Suppressor macrophage treated with lipopolysaccharide for 1 hour (primary cell): Measurements from ENCODE around the gene CADM2.
A peak's percentile ranks its signal among the peaks of the same experiment; 100 is the strongest.
"Not testable (repeated sequence)": the region's sequence is repeated elsewhere in the genome, so short reads cannot be mapped to it uniquely, and the experiment has no call there.

Source experiments
- DNase-seq, 3 donors: peaks; one replicate each; pipeline ENCODE4 v3.0.0-alpha.2; 2020 to 2022

Gene CADM2

GRCh38 chr3:84958495-84959469 lies at the start of gene CADM2:
Gene CADM2, plus strand, starts transcription at chr3:84958989.
- peak; percentile 74 to 93 (median 86) for DNase-seq

- not testable (repeated sequence) for DNase-seq
Observed at GRCh38 chr3:84918592-84918991, 40.2 kb upstream of the CADM2 start.

DNA sequence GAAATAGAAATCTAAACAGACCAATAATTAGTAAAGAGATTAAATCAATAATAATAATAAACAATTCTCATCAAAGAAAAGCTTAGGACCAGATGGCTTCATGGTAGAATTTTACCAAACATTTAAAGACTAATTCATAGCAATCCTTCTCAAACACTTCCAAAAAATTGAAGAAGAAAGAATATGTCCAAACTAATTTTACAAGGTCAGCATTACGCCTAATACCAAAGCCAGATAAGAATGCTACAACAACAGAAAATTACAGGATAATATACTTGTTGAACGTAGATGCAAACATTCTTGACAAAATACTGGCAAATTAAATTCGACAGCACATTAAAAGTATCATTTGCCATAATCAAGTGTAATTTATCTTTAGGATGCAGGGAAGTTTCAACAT lies 36.1 kb upstream of the CADM2 start:
- no peak for DNase-seq

DNA sequence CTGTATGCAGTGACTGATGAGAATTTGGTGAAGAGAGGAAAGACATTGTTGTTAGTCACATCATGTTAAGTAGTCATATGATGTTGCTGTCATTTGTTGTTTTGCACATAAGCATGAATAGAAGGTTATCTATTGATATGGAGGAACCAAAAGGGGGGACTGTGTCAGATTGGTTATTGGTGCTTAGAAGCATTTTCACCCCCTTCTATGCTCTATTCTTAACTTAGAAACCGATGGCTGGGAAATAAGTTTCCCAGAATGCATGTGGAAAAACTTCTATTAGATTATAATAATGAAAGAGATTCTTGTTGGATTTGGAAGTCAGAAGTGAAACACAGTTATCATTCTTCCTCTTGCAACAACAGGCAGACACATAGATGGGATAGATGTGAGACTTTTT lies 33.2 kb upstream of the CADM2 start:
- no peak for DNase-seq

DNA sequence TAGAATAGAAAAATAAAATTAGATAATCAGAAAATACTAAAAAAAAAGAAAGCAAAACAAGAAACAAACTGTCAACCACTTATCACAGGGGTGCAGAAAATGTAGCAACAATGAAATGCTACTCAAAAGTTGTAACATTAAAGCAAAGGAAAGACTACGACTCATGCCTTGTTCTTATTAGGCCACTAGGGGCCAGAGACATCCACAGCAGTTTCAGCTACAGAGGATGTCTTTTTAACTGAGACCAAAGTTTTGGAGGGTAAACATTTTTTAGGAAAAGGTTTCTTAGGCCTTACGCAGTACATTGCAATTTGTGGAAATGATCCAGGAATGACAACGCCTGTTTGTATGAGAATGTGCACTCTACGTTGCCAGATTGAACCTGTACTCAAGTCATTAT lies 15.4 kb upstream of the CADM2 start:
- no peak for DNase-seq

- DNase-seq, result no peak
Observed at GRCh38 chr3:84946240-84946639, 12.5 kb upstream of the CADM2 start.

DNA sequence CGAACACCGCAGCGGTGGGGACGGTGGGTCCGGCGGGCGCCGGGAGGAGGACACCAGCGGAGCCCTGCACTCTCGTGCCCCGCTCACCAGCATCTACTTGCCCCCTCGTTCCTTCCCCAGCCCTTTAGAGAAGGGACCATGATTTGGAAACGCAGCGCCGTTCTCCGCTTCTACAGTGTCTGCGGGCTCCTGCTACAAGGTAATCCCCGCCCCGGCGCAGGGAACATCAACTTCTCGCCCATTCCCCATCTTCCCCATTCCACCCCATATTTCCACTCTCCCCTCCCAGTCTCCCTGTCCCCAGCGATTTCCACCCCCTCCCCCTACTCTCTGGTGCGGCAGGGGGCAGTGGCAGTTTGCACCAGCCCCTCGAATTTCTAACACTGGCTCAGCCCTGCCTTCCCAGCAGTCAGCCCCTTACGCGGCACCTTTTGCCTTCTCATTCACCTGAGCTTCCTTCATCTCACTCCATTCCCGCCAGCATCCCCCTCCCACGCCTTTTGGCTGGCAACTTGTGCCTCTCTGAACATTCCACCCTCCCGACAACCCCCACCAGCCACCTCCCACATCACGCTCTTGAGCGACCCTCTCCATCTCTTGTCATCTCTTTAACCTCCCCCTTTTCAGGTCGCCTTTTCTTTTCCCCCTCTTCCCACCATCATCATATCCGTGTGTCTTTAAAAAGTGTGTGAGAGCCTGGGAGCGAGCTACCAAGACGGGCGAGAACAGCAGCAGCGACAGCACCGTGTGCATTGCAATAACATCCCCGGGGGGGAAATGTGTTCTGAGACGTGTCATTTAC lies 882 bp downstream of the CADM2 start:
- DNase-seq, result no peak

DNA sequence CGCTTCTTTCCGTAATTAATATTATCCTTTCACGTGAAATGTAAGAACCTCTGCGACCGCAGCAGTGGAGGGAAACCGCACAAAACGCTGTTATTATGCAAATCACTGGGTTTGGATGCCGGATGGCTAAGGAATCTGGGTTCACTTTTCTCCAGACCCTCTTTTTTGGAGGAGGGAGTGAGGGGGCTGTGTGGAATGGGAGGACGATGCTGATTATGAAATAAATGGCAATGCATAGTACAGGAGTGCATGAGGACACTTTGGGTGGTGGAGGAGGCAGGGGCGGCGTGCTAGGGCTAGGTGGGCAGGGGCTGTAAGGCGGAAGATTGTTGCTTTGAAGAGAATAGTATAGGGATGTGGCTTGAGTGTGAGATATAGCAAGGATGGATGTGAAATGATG lies 1.8 kb downstream of the CADM2 start:
- DNase-seq, result no peak

DNA sequence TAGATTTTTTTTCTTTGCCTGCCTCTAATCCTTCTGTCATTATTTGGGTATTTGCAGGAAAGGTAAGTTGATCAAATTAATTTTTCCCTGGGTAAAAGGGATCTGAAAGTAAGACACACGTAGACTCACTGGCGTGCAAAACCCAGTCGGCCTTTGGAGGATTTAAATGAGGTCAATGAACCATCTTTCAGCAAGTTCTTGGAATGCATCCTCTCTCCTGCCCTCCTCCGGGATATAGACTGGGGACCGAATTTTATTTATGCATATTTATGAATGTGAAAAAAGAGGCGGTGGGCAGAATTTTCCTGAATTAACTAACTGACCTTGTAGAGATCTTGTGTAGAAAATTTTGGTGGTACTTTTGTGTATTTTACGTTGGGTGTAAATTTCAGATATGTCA lies 2.2 kb downstream of the CADM2 start:
- no peak for DNase-seq

GRCh38 chr3:84961521-84962255 lies 2.9 kb downstream of the CADM2 start:
- no peak for DNase-seq

GRCh38 chr3:84962415-84962814 lies 3.6 kb downstream of the CADM2 start:
- no peak for DNase-seq

GRCh38 chr3:84963137-84963536 lies 4.3 kb downstream of the CADM2 start:
- DNase-seq, result no peak

DNA sequence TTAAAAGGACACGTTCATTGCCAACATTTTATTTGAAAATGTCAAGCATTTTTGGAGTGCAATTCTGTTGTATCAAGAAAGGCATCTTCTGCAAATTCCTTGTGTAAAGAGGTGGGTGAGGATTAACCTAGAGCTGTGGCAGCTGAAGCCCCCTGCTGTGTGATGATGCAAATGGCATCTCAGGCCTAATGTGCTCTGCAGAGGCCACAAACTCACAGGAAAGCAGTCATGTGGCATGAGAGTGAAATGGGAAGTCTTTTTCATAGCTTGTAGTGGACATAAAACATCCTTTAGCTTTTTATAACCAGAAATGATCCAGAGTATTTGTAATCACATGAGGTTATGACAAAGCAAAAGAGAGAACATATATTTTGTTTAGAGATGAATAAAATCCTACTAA lies 6.4 kb downstream of the CADM2 start:
- no peak for DNase-seq

- DNase-seq, result no peak
Observed at GRCh38 chr3:84967767-84968581, 9.2 kb downstream of the CADM2 start.

DNA sequence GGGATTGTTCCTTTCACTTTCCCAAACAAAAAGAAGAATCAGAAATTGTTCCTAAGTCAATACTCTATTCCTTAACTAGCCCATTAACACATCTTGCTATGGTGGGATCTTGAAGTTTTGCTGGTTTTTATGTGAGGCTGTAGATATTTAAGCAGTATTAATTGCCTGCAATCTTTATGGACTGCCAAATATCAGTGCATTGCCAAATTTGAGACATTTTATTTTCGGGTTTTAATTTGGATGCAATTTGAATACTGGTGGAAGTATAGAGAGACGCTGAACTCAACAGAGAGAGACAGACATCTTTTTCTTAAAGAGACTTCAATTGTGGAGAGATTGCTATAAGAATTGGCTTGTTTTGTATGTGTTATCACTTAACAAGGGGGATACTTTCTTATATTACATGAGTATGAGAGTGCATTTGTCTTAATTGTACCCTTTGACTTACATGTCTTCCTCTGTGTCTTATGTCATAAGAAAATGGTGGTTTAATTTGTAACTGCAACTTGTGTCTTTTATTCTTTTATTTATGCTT lies 10.0 kb downstream of the CADM2 start:
- no peak for DNase-seq

DNA sequence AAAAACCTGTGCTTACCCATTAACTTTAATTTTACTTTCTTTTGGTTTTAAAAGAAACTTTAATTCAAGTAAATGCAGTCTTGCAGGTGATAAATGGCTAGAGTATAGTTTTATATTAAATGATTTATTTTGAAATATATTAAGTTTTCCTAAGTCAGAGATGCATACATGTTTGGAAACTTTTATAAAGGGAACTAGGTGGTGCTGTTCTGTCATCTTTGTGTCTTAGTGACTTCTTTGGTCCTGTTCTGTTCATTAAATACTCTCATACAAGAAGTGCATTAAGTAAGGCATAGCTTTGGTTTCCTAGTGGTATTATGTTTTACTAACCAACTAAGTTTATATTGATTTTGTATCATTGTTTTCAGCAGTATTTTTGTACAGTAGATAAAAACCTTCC lies 15.6 kb downstream of the CADM2 start:
- DNase-seq, result no peak

GRCh38 chr3:84977021-84977420 lies 18.2 kb downstream of the CADM2 start:
- no peak for DNase-seq

DNA sequence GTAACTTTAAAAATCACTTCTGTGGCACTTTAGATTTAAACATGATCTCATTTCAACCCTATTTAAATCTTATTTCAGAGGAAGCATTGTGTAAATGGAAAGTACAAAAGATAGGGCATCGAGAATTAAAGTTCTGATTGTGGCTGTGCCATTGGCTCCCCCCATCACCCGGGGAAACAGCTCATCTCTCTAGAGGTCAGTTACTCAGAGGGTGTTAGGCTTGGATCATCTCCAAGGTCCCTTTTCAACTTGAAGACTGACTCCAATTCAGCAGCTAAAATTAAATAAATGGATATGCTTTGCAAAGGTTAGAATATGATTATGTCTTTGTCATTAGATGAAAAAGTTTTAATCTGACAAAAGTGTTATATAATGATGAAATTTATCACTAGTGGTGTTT lies 20.1 kb downstream of the CADM2 start:
- no peak for DNase-seq

- no peak for DNase-seq
Observed at GRCh38 chr3:84980011-84980410, 21.2 kb downstream of the CADM2 start.

DNA sequence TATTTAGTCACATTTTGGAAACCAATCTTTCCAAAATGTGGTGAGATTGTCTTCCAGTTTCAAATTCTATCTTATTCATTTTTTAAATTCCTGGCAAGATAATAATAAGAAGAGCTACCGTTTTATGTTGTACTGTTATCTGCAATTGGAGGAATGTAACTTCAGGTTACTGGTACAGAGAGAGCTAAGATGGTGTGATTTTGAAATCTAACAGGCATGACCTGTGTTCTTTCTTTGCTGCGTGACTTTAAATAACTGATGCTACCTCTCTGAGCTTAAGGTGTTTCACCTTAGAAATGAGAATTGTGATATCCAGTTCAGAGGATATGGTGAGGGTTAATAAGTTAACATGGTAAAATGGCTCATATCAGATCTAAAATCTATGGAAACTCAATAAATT lies 21.7 kb downstream of the CADM2 start:
- DNase-seq, result no peak

DNA sequence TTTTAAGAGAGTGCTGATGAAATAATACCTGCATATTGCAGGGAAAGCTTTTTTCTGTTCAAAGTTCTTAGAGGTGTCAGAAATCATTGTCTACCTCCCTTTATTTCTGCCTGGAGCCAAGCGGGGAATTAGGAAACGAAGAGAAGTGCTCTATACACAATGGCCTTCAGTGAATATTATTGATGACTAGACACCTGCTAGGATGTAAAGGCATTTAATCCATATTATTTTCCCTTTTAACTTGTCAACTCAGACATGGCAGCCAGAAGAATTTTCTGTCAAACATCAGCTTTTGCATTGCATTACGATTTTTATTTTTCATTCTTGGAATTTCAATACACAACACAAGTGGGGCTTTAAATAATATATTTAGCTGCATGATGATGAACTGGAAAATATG lies 24.7 kb downstream of the CADM2 start:
- DNase-seq, result no peak

DNA sequence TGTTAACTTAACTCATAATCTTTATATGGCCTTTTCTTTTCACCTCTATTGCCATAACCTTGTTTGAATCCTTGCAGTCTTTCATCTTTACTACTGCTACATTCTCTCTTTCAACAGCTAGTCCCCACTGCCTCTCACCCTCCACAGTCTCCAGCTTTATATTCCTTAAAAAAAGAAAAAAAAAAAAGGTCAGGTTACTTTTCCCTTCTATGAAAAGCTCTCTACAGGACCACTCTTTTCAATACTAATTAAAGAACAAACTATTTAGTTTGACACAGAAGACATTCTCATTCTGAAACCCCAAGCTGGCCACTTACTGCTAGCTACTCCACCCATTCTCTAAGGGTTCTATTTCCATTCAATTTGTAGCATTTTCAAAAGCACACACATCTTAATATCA lies 25.6 kb downstream of the CADM2 start:
- no peak for DNase-seq
